AG09319 (cell line): ENCODE measurements around the gene CA10.

ENCODE experiments used
- DNase-seq: peaks from one replicate; pipeline ENCODE4 v3.0.0-alpha.2; 2010; ENCODE audit warnings: low read depth; ENCODE audit errors: extremely low read depth
- TF ChIP-seq, protein P1 (sequence below): IDR thresholded peaks from 2 replicates; pipeline ENCODE4 v1.5.1; 2011; ENCODE audit warnings: low read depth, mild to moderate bottlenecking, inconsistent platforms, low read length, moderate library complexity

The CA10 gene

DNA sequence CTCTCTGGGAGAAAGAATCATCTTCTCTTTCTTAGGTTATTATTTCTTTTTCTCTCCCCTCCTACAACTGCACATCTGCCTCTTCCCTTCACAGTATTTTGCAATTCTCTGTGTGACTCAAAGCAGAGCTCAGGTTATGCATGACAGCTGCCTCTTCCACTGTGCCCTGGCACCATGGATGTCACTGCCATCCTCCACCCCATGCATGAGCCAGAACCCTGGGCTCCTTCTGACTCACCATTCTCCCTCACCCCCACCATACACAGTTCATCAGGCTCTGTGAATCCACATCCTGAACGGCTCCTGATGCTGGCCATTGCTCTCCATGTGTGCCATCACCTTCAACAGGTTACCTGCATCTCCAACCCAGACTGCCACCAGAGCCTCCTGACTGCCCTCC is 23.9 kb downstream of the CA10 start:
- TF ChIP-seq, protein P1, sequence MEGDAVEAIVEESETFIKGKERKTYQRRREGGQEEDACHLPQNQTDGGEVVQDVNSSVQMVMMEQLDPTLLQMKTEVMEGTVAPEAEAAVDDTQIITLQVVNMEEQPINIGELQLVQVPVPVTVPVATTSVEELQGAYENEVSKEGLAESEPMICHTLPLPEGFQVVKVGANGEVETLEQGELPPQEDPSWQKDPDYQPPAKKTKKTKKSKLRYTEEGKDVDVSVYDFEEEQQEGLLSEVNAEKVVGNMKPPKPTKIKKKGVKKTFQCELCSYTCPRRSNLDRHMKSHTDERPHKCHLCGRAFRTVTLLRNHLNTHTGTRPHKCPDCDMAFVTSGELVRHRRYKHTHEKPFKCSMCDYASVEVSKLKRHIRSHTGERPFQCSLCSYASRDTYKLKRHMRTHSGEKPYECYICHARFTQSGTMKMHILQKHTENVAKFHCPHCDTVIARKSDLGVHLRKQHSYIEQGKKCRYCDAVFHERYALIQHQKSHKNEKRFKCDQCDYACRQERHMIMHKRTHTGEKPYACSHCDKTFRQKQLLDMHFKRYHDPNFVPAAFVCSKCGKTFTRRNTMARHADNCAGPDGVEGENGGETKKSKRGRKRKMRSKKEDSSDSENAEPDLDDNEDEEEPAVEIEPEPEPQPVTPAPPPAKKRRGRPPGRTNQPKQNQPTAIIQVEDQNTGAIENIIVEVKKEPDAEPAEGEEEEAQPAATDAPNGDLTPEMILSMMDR = no peak
- DNase-seq = no peak

DNA sequence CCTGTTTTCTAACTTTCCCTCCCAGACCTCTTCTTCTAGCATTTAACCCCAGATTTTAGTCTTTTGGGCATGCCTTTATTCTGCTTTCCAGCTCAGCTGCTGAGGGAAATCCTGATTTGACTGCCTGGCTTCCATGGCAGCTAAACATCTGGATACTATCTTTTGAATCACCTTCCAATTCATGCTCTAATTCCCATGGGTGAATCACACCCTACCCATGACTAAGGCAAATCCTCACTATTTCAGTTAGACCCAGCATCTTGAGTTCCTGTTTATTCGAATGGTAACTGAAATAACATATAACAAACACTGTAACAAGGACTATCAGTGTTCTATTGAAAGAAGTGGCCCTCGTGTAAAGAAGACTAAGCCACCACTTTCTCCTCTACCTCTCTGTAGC is 29.8 kb downstream of the CA10 start:
- no peak for DNase-seq
- TF ChIP-seq, protein P1 = no peak

DNA sequence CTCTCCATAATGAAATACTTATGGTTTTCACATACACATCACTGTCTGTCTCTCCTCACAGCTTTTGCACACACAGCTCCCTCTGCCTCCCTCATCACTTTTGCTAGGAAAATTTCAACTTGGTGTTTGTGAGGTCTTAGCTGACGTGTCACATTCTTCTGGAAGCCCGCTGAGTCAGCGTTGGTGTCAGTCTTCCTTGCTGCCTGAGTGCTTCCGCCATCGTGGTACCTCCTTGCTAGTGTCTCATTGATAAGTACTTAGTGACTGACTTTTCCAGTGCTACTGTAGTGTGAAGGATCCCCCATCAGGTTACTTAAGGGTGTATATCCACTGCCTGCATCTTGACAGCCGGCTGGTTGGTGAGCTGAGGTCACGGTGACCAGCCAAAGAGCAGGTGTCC is 33.5 kb downstream of the CA10 start:
- DNase-seq = no peak
- TF ChIP-seq, protein P1 = no peak

DNA sequence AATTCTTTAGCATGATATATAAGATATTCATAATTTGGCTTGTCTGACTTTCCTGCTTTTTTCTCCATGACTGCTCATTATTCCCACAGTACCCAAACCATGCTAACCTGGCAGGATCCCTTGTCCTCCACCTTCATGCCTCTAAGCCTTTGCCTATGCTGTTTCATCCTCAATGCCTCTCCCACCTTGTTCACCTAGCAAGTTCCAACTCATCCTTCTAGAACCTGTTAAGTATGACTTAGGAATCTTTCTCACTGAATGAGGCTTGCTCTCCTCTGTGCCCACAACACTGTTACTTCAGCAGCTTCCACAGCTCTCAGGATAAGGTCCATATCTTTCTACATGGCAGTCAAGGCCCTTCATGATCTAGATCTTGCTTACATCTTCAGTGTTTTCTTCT is 34.0 kb downstream of the CA10 start:
- DNase-seq = no peak
- TF ChIP-seq, protein P1 = no peak

DNA sequence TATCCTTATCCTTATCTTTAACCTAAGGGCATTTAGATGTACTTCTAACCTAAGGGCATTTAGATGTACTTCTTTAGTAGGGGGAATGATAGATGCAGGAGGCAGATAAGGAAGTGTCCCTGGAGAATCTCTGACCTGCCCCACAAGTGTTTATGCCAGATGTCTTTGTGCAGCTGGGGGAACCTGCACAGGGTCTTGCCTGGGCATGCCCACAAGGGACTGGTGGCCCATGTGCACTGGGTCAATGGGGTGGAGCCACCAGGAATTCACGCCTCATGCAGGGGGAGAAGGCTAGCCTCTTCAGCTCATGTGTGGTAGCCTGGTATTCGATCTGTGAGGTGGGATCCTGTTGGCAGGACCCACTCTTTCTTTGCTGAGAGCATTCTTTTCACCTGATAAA is 38.0 kb downstream of the CA10 start:
- TF ChIP-seq, protein P1 = no peak
- DNase-seq = no peak

DNA sequence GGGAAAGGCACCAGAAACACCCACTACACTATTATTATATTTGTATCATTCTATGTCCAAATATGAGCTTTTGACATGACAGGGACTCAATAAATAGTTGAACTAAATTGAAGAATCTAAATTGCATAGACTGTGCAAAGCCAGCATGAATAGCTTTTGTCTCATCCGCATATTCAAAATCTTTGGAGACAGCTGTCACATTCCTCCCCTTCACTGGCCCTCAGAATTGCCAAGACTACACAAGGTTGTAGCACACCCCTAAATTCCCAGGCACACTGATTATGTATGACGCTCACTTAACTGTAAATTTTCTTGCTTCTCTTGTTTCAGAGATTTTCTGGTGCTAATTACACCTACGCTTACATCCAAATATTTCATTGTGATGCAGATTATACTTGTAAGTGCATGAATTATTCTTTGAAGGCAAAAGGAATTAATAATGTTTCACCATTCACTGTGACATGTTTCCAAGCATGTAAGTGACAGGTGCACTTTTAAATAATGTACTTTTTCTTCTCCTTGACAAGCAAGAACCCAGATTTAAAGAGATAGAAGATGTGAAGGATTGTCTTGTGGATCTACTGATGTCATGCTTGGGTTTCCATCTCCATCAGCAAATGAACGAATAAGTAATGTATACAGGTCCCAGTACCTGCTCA is 47.5 kb downstream of the CA10 start:
- TF ChIP-seq, protein P1 = no peak
- no peak for DNase-seq

DNA sequence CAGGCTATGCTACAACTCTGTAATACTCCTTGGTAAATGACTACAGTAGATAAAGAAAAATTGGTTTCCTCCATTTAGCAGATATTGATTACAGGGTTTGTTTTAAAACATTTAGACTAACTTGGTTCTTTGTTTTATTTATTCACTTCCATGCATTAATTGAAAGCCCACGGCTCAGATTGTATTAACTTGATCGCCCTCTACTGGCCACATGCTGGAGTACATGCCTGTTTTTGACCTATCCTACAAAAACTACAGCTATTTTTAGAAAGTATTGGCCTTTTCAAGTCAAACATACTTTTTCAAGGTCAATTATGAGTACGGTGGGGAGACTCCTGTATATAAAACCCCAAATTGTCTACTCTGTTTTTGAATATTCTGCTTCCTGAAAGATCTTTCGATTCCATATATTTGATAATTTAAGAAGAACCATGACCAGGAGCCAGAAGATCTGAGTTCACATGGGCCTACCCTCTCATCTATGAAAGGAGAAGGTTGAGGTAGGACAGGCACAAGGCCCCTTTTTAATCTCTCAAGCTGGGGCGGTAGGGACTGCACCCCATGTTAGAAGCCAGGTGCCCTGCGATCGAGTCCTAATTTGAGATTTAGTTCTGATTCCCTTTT is 51.8 kb downstream of the CA10 start:
- TF ChIP-seq, protein P1 = peak; percentile 47
- DNase-seq = no peak
